GM15510 (cell line): Measurements from ENCODE around the gene IFTAP.

Source experiments
- POLR2A ChIP-seq: IDR thresholded peaks from 3 replicates; pipeline ENCODE4 v1.6.1; 2011; ENCODE audit warnings: borderline replicate concordance; ENCODE audit not compliant: insufficient read length; ENCODE audit errors: extremely low read depth

IFTAP gene

GRCh38 chr11:36672815-36673450 lies 78.6 kb downstream of the IFTAP start:
- no peak for TF ChIP-seq POLR2A

DNA sequence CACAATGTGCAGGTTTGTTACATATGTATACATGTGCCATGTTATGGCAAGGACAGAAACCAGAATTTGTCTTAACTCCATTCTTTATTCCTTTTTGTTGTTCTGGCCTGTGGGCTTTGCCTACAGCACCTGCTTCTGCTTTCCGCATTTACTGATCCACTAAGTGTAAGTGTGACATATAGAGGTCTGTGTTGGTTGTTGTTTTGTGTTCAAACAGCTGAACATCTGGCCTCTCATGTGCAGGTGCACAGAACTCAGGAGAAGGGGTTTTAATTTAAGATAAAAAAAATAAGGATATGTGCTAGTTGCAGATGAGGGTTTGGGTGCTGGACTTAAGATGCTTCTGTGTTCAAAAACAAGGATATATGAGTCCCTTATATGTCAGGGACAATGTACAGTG lies 89.5 kb downstream of the IFTAP start:
- no peak for TF ChIP-seq POLR2A

DNA sequence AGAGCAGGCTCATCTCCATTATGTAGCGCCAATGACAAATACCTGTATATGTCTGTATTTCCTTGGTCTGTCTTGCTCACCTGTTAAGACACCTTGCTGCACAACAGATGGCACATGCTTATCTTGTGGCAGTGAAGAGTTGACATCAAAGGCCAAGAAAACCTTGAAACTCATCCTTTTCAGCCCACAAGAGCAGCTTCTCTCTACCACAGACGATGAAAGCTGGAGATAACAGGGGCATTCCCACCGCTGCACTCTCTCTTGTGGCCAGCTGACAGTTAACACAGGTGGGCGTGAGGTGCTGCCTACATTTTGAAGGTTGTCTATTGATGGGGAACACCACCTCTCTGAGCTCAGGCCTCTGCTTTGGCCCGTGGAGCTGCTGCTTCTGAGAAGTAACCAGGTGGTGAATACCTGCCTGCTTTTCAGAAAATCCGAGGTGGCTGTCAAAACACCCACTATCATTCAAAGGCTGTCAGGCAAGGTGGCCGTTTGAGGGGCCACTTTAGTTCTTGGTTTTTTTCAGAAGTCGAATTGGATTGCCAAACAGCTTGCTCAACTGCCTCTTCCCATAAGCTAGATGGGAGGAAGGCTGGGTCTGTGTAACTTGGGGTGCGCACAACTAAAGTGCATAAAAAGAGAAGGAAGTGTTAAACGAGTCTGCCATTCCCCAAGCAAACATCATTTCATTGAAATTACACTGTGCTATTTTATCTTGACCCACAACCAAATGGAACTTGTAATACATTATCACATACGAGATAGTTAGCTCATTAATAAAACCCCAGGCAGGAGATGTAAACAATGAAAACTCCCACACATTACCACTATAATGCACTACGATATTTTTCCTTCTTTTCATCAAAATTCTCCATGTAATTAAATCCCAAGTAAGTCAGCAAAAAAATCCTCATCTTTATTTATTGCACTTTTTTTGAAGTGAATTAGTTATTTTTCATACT lies 90.8 kb downstream of the IFTAP start:
- TF ChIP-seq POLR2A: no peak

DNA sequence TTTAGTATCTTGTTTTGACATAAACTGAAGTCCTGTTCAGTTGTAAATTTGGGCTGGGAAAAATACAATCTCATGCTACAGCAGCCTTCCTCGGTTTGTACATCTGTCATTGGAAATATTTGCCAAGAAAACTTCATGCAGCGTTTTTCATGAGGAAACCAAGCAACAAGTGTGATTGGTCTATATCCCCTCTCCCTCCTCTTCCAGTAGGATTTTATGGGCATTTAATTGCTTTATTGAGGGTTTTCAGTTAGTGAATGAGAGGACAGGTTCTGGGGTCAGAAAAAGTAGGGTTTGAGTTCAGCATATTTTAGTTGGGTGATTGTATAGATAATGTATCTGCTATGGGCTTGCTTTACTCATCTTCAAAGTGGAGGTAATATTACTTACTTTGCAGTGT lies 93.8 kb downstream of the IFTAP start:
- TF ChIP-seq POLR2A: no peak

DNA sequence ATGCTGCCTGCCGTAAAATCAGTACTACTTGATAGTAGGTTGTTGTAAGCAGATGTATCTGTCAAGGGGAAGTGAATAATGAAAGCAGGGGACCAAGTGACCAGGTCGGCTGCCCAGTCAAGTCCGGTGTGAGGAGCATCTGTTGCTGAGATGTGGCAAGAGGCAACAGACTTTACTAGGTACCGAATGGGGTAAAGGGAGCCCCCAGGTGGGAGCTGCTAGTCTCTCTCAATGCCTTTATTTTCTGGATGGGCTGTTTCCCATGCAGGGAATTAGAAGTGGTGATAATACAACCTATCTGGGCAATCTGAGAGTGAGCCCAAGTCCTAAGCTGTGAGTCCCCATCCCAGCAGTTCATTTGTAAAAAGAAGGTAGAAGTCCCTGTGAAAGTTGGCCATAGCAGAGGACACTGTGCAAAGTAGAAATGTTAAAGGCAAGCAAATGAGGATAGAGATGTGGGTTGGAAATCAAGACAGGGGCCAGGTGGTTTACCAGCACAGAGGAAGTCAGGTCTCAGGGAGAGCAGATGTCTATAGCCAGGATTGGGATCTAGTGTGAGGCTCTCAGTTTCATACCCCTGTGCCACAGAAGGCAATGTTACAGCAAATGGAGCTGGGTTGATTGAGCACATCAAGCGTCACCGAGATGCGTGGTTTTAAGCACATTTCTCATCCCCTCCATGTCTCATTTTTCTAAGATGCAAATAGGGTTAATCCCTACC lies 94.4 kb downstream of the IFTAP start:
- TF ChIP-seq POLR2A: no peak

GRCh38 chr11:36689442-36689841 lies 95.1 kb downstream of the IFTAP start:
- no peak for TF ChIP-seq POLR2A

- no peak for TF ChIP-seq POLR2A
Observed at GRCh38 chr11:36692704-36693103, 98.4 kb downstream of the IFTAP start.

DNA sequence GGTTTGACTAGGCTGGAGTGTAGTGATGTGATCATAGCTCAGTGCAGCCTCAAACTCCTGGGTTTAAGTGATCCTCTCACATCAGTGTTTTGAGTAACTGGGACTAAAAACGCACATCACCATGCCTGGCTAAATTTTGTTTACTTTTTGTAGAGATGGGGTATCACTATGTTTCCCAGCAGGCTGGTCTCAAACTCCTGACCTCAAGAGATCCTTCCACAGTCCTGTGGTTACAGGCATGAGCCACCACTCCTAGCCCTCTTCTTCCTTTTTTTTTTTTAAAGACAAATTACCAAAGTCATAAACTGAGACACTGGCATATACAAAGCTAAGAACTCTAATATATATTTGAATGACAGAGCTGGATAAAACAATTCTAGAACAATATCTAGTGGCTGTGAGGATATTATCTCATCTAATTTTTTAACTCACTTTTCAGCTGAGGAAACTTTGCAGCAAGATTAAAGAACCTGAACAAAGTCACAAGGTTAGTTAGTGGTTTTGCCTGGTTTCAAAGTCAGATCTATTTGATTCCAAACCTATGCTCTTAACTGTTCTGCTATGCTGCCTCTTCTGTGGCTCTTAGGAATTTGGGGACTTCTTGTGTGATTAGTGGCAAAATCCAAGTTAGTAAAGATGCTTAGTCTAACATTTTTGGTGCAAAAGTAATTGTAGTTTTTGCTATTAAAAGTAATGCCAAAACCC lies 99.0 kb downstream of the IFTAP start:
- TF ChIP-seq POLR2A: no peak

DNA sequence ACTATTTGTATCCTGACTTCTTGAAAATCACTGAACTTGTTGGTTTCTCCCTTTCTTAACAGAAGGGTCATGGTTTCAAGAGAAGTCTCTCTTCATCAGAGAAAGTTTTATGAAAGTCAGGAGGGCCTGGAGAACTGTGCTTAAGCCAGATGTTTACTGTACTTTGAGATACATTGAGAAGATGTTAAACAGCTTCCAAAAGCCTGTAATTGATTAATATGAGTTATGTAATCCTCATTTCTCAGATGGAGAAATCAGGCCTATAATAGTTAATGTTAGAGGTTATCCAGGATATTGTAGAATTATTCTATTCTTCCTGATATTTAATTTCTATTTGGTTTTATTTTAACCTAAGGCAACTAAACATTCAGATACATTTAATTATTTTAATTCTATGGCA lies 100.8 kb downstream of the IFTAP start:
- TF ChIP-seq POLR2A: no peak

DNA sequence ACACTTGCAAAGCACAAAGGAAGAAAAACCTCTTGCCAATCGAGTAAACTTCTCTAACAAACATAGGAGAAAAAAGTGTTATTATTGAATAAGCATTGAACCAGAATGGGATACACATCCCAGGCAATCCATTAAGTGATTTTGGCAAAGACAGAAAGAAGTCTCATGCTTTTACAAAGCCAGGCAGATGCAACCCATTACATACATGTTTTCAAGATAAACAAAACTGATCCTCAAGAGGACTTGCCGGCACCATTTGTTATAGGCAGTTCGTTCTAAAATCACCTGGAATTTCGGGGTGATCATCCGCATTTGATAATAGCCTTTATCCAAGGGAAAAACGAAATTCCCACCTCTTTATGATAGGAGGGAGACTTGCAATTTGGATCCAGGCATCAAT lies 101.3 kb downstream of the IFTAP start:
- no peak for TF ChIP-seq POLR2A

GRCh38 chr11:36696550-36696949 lies 102.2 kb downstream of the IFTAP start:
- TF ChIP-seq POLR2A: no peak

DNA sequence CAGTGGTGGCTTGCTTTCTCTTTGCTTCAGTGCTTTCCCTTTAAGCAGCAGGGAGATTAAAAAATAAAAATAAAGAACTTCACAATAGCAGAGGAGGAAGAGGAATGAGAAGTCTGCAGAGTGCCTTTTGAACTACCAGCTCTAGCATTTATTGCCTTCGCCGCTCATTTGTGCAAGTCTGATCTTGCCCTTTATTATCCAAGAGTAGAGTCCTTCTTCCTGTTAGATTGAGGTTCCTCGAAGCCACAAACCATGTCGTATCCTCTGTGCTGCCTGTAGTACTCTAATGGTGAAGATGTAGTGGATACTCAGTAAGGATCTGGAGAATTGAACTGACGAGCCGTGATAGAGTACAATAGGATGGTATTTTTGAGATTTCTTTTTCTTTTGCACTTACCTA lies 105.0 kb downstream of the IFTAP start:
- no peak for TF ChIP-seq POLR2A

- no peak for TF ChIP-seq POLR2A
Observed at GRCh38 chr11:36700246-36700645, 105.9 kb downstream of the IFTAP start.

- TF ChIP-seq POLR2A: no peak
Observed at GRCh38 chr11:36702330-36703054, 108.2 kb downstream of the IFTAP start.

DNA sequence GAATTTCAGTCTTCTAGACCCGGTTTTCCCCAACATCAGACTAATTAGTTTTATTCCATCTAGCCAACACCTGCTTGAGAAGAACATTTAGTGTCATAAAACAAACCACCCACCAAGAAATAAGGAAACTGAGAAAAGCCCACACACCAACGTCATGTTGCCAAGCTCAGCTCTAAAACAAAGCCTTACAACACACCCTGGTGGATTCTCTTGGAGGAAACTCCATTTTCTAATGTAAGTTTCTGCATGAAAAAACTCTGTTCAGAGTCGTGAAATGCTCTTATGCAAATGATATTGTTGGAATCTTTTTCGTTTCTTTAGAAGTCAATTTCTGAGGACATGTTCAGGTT lies 108.7 kb downstream of the IFTAP start:
- TF ChIP-seq POLR2A: no peak
